Liver (tissue), 9 donors: ENCODE results near the gene PEAK1. TPM values are rescaled to one million over a fixed set of nuclear protein-coding genes. Genes with fewer than 3 reads are reported as not detected.

Experiments used
- DNase-seq: peaks from one replicate; pipeline ENCODE4 v3.0.0-alpha.2; 2017; ENCODE audit warnings: low spot score
- H3K27ac ChIP-seq, 2 donors: one replicate each; pipeline ENCODE4 v1.7.0; 2013; ENCODE audit warnings: inconsistent platforms in 2 of 2, low read length in 2 of 2, control low read depth in 1 of 2, low read depth in 1 of 2, mild to moderate bottlenecking in 1 of 2
- H3K27me3 ChIP-seq, 4 donors: one replicate each; pipeline versions ENCODE4 v1.6.1 to v1.7.0; 2013; ENCODE audit warnings: low read length in 3 of 4, inconsistent platforms in 1 of 4, mild to moderate bottlenecking in 1 of 4, moderate library complexity in 1 of 4; ENCODE audit not compliant: control insufficient read depth in 4 of 4, insufficient read depth in 4 of 4
- H3K36me3 ChIP-seq, 4 donors: one replicate each; pipeline versions ENCODE4 v1.6.1 to v1.7.0; 2013; ENCODE audit warnings: low read length in 3 of 4, mild to moderate bottlenecking in 3 of 4, low read depth in 1 of 4, moderate library complexity in 1 of 4; ENCODE audit not compliant: control insufficient read depth in 4 of 4, insufficient read depth in 3 of 4
- H3K4me1 ChIP-seq, 4 donors: one replicate each; pipeline versions ENCODE4 v1.6.1 to v1.7.0; 2013; ENCODE audit warnings: low read length in 3 of 4, mild to moderate bottlenecking in 3 of 4, moderate library complexity in 1 of 4; ENCODE audit not compliant: control insufficient read depth in 4 of 4, insufficient read depth in 4 of 4
- H3K4me3 ChIP-seq, 3 donors: one replicate each; pipeline versions ENCODE4 v1.6.1 to v1.7.0; 2013; ENCODE audit warnings: low read length in 3 of 3, control low read depth in 1 of 3, low read depth in 1 of 3, mild to moderate bottlenecking in 1 of 3
- H3K9ac ChIP-seq, 2 donors: one replicate each; pipeline ENCODE4 v1.7.0; 2013; ENCODE audit warnings: low read length in 2 of 2, mild to moderate bottlenecking in 2 of 2, moderate library complexity in 2 of 2, control low read depth in 1 of 2, low read depth in 1 of 2
- H3K9me3 ChIP-seq, 4 donors: one replicate each; pipeline versions ENCODE4 v1.6.1 to v1.7.0; 2013; ENCODE audit warnings: low read length in 3 of 4; ENCODE audit not compliant: control insufficient read depth in 4 of 4
- EGR1 ChIP-seq, 2 donors: IDR thresholded peaks; 2 replicates each; pipeline ENCODE4 v1.6.1; 2016 to 2018; ENCODE audit warnings: antibody characterized with exemption in 2 of 2, low read depth in 2 of 2
- FOXA1 ChIP-seq: IDR thresholded peaks from 2 replicates; pipeline ENCODE4 v1.6.1; 2016; ENCODE audit warnings: antibody characterized with exemption
- FOXA2 ChIP-seq: IDR thresholded peaks from 2 replicates; pipeline ENCODE4 v1.6.1; 2016; ENCODE audit warnings: antibody characterized with exemption
- GABPA ChIP-seq, 2 donors: IDR thresholded peaks in 1 of 2; conservative IDR thresholded peaks in 1 of 2; 2 replicates each; pipeline ENCODE4 v1.6.1; 2016; ENCODE audit warnings: antibody characterized with exemption in 2 of 2, mild to moderate bottlenecking in 1 of 2, moderate library complexity in 1 of 2
- HNF4A ChIP-seq, 2 donors: conservative IDR thresholded peaks; 2 replicates each; pipeline ENCODE4 v1.6.1; 2016; ENCODE audit warnings: antibody characterized with exemption in 2 of 2, mild to moderate bottlenecking in 2 of 2
- HNF4G ChIP-seq: IDR thresholded peaks from 2 replicates; pipeline ENCODE4 v1.6.1; 2016; ENCODE audit warnings: antibody characterized with exemption
- JUND ChIP-seq, 2 donors: IDR thresholded peaks; 2 replicates each; pipeline ENCODE4 v1.6.1; 2016; ENCODE audit warnings: antibody characterized with exemption in 2 of 2
- NR2F2 ChIP-seq: IDR thresholded peaks from 2 replicates; pipeline ENCODE4 v1.6.1; 2016; ENCODE audit warnings: antibody characterized with exemption
- RAD21 ChIP-seq, 2 donors: IDR thresholded peaks; 2 replicates each; pipeline ENCODE4 v1.6.1; 2016; ENCODE audit warnings: antibody characterized with exemption in 2 of 2, mild to moderate bottlenecking in 2 of 2
- RXRA ChIP-seq, 2 donors: IDR thresholded peaks; 2 replicates each; pipeline ENCODE4 v1.6.1; 2017 to 2018; ENCODE audit warnings: antibody characterized with exemption in 2 of 2, mild to moderate bottlenecking in 1 of 2
- SP1 ChIP-seq: IDR thresholded peaks from 2 replicates; pipeline ENCODE4 v1.6.1; 2018; ENCODE audit warnings: antibody characterized with exemption, mild to moderate bottlenecking
- YY1 ChIP-seq: IDR thresholded peaks from 2 replicates; pipeline ENCODE4 v1.6.1; 2016; ENCODE audit warnings: antibody characterized with exemption, mild to moderate bottlenecking
- WGBS: extraction: QIAGEN DNeasy Blood & Tissue Kit; methylation state at CpG from one replicate; pipeline ENCODE4 v1.1.7; 2013; 5-methylcytosine and 5-hydroxymethylcytosine counted together
- polyA plus RNA-seq, 2 donors: library from polyadenylated mRNA; stranded (reverse) in 1 of 2; unstranded in 1 of 2; fragments of 200-250 nt in 1 of 2; fragments of >200 nt in 1 of 2; fragmentation: Nextera tagmentation in 1 of 2; extraction: Ambion mirVana in 1 of 2; gene quantifications; one replicate each; pipeline versions ENCODE4 v1.2.1 to v1.2.3, GENCODE V29; 2013 to 2015
- total RNA-seq, 2 donors: library from RNA; depleted of rRNA; stranded (reverse); fragments of >200 nt; gene quantifications; one replicate each; pipeline ENCODE4 v1.2.3, GENCODE V29; 2014
- TF ChIP-seq, protein P1 (sequence below): IDR thresholded peaks from 2 replicates; pipeline ENCODE4 v1.6.1; 2016; ENCODE audit warnings: antibody characterized with exemption, mild to moderate bottlenecking
- TF ChIP-seq, protein P2 (sequence below): IDR thresholded peaks from 2 replicates; pipeline ENCODE4 v1.6.1; 2016; ENCODE audit warnings: antibody characterized with exemption
- TF ChIP-seq, protein P3 (sequence below): IDR thresholded peaks from 2 replicates; pipeline ENCODE4 v1.6.1; 2016; ENCODE audit warnings: antibody characterized with exemption
- TF ChIP-seq, protein P4 (sequence below): IDR thresholded peaks from 2 replicates; pipeline ENCODE4 v1.6.1; 2016; ENCODE audit warnings: antibody characterized with exemption
- donor health status: healthy.
- donor health status: healthy.
- donor health status: healthy.
- donor health status: healthy.
- donor health status: healthy.

PEAK1 gene
- total and polyA plus RNA-seq, 4 donors = 1.8 to 14.9 (median 5.8) TPM

DNA sequence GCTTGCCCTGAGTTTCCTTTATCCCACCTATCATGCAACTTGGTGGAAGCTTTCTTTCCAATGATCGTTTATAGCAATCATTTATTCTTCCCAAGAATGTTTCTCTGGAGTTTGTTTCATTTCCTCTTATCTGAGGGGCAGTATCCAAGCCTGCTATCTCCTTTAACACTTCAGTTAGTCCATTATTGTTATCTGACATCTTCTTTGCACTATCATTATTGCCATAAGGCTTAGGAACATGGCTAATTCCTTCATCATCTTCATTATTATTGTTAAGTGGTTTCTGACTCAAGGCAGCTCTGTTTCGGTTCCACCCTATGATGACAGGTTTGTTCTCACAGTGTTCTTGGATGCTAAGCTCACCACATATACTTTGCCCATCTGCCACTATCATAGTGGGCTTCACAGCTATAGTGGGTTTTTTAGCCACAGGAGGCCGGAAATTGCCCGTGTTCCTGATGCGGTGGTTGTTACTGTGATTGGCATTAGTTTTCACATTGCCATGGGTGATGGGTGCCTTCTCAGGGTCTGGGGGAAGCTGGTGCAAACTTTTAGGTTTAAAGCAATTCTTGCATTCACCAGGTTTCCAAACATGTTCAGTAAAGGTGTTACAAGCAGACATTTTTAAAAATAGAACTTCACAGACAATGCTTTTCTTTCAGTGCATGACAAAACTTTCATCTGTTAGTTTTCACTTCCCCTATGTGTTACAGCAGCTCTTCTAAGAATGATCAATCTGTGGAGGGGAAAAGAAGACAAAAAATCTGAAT, 238.4 kb downstream of the PEAK1 start:
- Histone ChIP-seq H3K9me3 (no peaks in the 10 kb centered on the region), H3K9ac (no peak overlapping the region), H3K4me3 (no peak overlapping the region), H3K27me3 (no peaks in the 10 kb centered on the region), H3K36me3 (no peaks in the 10 kb centered on the region), H3K4me1 (peaks cover 0 to 4% (median 2%) of the 10 kb centered on the region in 4 donors), H3K27ac (no peak overlapping the region)
- DNase-seq = no peak
- TF ChIP-seq YY1 (no peak), SP1 (no peak), RAD21 (IDR thresholded peaks at IDR 0.05) (no peak), HNF4A (conservative IDR thresholded peaks at IDR 0.05) (no peak), FOXA1 (no peak), RXRA (IDR thresholded peaks at IDR 0.05) (no peak), NR2F2 (no peak), EGR1 (IDR thresholded peaks at IDR 0.05; ENCODE audit: low read depth in 2 of 2) (no peak), GABPA (IDR thresholded peaks at IDR 0.05 in 1 of 2, conservative IDR thresholded peaks at IDR 0.05 in 1 of 2) (no peak), HNF4G (no peak)
- TF ChIP-seq, protein P1, sequence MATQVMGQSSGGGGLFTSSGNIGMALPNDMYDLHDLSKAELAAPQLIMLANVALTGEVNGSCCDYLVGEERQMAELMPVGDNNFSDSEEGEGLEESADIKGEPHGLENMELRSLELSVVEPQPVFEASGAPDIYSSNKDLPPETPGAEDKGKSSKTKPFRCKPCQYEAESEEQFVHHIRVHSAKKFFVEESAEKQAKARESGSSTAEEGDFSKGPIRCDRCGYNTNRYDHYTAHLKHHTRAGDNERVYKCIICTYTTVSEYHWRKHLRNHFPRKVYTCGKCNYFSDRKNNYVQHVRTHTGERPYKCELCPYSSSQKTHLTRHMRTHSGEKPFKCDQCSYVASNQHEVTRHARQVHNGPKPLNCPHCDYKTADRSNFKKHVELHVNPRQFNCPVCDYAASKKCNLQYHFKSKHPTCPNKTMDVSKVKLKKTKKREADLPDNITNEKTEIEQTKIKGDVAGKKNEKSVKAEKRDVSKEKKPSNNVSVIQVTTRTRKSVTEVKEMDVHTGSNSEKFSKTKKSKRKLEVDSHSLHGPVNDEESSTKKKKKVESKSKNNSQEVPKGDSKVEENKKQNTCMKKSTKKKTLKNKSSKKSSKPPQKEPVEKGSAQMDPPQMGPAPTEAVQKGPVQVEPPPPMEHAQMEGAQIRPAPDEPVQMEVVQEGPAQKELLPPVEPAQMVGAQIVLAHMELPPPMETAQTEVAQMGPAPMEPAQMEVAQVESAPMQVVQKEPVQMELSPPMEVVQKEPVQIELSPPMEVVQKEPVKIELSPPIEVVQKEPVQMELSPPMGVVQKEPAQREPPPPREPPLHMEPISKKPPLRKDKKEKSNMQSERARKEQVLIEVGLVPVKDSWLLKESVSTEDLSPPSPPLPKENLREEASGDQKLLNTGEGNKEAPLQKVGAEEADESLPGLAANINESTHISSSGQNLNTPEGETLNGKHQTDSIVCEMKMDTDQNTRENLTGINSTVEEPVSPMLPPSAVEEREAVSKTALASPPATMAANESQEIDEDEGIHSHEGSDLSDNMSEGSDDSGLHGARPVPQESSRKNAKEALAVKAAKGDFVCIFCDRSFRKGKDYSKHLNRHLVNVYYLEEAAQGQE = no peak
- TF ChIP-seq, protein P2, sequence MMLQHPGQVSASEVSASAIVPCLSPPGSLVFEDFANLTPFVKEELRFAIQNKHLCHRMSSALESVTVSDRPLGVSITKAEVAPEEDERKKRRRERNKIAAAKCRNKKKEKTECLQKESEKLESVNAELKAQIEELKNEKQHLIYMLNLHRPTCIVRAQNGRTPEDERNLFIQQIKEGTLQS = no peak
- TF ChIP-seq, protein P3, sequence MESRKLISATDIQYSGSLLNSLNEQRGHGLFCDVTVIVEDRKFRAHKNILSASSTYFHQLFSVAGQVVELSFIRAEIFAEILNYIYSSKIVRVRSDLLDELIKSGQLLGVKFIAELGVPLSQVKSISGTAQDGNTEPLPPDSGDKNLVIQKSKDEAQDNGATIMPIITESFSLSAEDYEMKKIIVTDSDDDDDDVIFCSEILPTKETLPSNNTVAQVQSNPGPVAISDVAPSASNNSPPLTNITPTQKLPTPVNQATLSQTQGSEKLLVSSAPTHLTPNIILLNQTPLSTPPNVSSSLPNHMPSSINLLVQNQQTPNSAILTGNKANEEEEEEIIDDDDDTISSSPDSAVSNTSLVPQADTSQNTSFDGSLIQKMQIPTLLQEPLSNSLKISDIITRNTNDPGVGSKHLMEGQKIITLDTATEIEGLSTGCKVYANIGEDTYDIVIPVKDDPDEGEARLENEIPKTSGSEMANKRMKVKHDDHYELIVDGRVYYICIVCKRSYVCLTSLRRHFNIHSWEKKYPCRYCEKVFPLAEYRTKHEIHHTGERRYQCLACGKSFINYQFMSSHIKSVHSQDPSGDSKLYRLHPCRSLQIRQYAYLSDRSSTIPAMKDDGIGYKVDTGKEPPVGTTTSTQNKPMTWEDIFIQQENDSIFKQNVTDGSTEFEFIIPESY = no peak
- TF ChIP-seq, protein P4, sequence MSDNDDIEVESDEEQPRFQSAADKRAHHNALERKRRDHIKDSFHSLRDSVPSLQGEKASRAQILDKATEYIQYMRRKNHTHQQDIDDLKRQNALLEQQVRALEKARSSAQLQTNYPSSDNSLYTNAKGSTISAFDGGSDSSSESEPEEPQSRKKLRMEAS = no peak
- 89% methylated on average over 5 of the region's 5 CpGs for WGBS

DNA sequence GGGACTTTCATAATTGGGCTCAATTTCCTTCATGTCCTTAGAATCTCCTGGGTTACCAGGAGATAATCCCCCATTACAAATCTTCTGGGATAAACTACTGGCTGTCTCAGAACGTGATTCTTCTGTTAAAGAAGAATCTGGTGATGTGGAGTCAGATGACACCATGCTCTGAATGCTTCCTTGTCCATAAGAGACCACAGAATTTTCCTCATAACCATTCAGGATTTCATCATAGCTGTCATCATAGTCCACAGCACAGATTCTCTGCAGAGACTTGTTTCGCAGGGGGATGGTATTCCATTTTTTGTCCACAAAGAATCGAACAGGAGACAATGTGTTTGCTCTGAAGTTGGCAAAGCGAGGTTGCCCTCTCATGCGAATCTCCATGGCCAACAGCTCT, 239.1 kb downstream of the PEAK1 start:
- H3K27me3 ChIP-seq = no peaks in the 10 kb centered on the region
- no peak overlapping the region for H3K9ac ChIP-seq
- 92% methylated on average over 5 of the region's 5 CpGs for WGBS
- no peak overlapping the region for H3K27ac ChIP-seq
- no peak overlapping the region for H3K4me3 ChIP-seq
- DNase-seq = no peak
- H3K36me3 ChIP-seq = no peaks in the 10 kb centered on the region
- peaks cover 0 to 4% (median 0%) of the 10 kb centered on the region in 4 donors for H3K4me1 ChIP-seq
- H3K9me3 ChIP-seq = no peaks in the 10 kb centered on the region
- TF ChIP-seq SP1 (no peak), EGR1 (IDR thresholded peaks at IDR 0.05; ENCODE audit: low read depth in 2 of 2) (no peak), RXRA (IDR thresholded peaks at IDR 0.05) (no peak), FOXA2 (no peak), JUND (IDR thresholded peaks at IDR 0.05) (no peak), YY1 (no peak)
